HepG2 (cell line): ENCODE measurements around the gene TMEM53. TPM values are rescaled to one million over a fixed set of nuclear protein-coding genes. Genes with fewer than 3 reads are reported as not detected.

Experiments used
- FLYWCH1 ChIP-seq: sonication (generic); formaldehyde crosslinking; IDR thresholded peaks from 2 replicates; pipeline ENCODE4 v1.8.1; 2023; ENCODE audit warnings: mild to moderate bottlenecking, missing genetic modification reagents
- TP53 ChIP-seq: sonication (generic); formaldehyde crosslinking; conservative IDR thresholded peaks from 2 replicates; pipeline ENCODE4 v1.4.0; 2020; ENCODE audit warnings: missing genetic modification reagents
- ZBTB7A ChIP-seq: sonication (generic); formaldehyde crosslinking; IDR thresholded peaks from 2 replicates; pipeline ENCODE4 v1.8.0; 2022; ENCODE audit warnings: mild to moderate bottlenecking, missing genetic modification reagents
- ZNF143 ChIP-seq: sonication (generic); formaldehyde crosslinking; IDR thresholded peaks from 2 replicates; pipeline ENCODE4 v1.4.0; 2020; ENCODE audit warnings: missing genetic modification reagents
- polyA plus RNA-seq, 8 experiments: library from polyadenylated mRNA; depleted of rRNA in 3 of 8; stranded (reverse) in 7 of 8; unstranded in 1 of 8; fragments of >200 nt; fragmentation: Illumina TruSeq in 4 of 8; extraction: Trizol in 4 of 8; gene quantifications; 2 replicates each; pipeline versions ENCODE4 v1.2.1 to v1.2.3, GENCODE V29; 2011 to 2016; ENCODE audit warnings: low read depth in 4 of 8, missing spikeins in 1 of 8, mixed read lengths in 1 of 8; ENCODE audit not compliant: insufficient read depth in 1 of 8
- total RNA-seq, 5 experiments: library from RNA; depleted of rRNA; stranded (reverse); fragments of >200 nt; fragmentation: Illumina TruSeq; extraction: Trizol; gene quantifications; 2 replicates each; pipeline ENCODE4 v1.2.3, GENCODE V29; 2016; ENCODE audit warnings: low read depth in 1 of 5
- TF ChIP-seq, protein P1 (sequence below): sonication (generic); formaldehyde crosslinking; IDR thresholded peaks from 2 replicates; pipeline ENCODE4 v1.9.0; 2021; ENCODE audit warnings: missing genetic modification reagents, mild to moderate bottlenecking, borderline replicate concordance
- TF ChIP-seq, protein P2 (sequence below), 2 experiments: sonication (generic) in 1 of 2; formaldehyde crosslinking in 1 of 2; IDR thresholded peaks; 2 replicates each; pipeline versions ENCODE4 v1.4.0 to v1.6.1; 2016 to 2020; ENCODE audit warnings: borderline replicate concordance in 1 of 2, low read depth in 1 of 2, mild to moderate bottlenecking in 1 of 2, missing genetic modification reagents in 1 of 2

Gene TMEM53
- total and polyA plus RNA-seq, 2 of the 13 experiments (the other 11 are each of a cell fraction or from before 2014, with no cell fraction given) = 12.6 to 20.2 TPM

GRCh38 chr1:44721485-44722361, 47.4 kb upstream of the TMEM53 start (continued):
- TF ChIP-seq, protein P1, sequence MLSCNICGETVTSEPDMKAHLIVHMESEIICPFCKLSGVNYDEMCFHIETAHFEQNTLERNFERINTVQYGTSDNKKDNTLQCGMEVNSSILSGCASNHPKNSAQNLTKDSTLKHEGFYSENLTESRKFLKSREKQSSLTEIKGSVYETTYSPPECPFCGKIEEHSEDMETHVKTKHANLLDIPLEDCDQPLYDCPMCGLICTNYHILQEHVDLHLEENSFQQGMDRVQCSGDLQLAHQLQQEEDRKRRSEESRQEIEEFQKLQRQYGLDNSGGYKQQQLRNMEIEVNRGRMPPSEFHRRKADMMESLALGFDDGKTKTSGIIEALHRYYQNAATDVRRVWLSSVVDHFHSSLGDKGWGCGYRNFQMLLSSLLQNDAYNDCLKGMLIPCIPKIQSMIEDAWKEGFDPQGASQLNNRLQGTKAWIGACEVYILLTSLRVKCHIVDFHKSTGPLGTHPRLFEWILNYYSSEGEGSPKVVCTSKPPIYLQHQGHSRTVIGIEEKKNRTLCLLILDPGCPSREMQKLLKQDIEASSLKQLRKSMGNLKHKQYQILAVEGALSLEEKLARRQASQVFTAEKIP (CRISPR knock-in tag) = no peak
- TF ChIP-seq ZBTB7A (CRISPR knock-in tag) (peak; percentile 46; the same call in 1 of the 2 replicates), TP53 (no peak; the same call in 1 of the 2 replicates), ZNF143 (CRISPR knock-in tag) (peak; percentile 90), FLYWCH1 (CRISPR knock-in tag) (peak; percentile 94)
- TF ChIP-seq, protein P2, sequence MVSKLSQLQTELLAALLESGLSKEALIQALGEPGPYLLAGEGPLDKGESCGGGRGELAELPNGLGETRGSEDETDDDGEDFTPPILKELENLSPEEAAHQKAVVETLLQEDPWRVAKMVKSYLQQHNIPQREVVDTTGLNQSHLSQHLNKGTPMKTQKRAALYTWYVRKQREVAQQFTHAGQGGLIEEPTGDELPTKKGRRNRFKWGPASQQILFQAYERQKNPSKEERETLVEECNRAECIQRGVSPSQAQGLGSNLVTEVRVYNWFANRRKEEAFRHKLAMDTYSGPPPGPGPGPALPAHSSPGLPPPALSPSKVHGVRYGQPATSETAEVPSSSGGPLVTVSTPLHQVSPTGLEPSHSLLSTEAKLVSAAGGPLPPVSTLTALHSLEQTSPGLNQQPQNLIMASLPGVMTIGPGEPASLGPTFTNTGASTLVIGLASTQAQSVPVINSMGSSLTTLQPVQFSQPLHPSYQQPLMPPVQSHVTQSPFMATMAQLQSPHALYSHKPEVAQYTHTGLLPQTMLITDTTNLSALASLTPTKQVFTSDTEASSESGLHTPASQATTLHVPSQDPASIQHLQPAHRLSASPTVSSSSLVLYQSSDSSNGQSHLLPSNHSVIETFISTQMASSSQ (IDR thresholded peaks at IDR 0.05; ENCODE audit: low read depth) = peak; percentile 66
- TF ChIP-seq, protein P2 (CRISPR knock-in tag; IDR thresholded peaks at IDR 0.05; ENCODE audit: borderline replicate concordance) = peak; percentile 63; the same call in 1 of the 2 replicates
